Measurements from ENCODE around the gene RASGRP2. TPM values are rescaled to one million over a fixed set of nuclear protein-coding genes. Genes with fewer than 3 reads are reported as not detected.

Gene RASGRP2
- 0.25 TPM in 1 of 2 replicates, not detected in the other for total RNA-seq (2012; rRNA removed)

- Histone ChIP-seq H3K4me3 (ENCODE audit: low read length) (peak within 1 kb of the TSS; percentile 61), H3K4me1 (ENCODE audit: control insufficient read depth, insufficient read depth, low read length) (peaks cover 31% of the 10 kb centered on the region), H3K9ac (ENCODE audit: low read depth, low read length) (no peak within 1 kb of the TSS), H3K27me3 (ENCODE audit: control insufficient read depth, insufficient read depth, low read length) (peaks cover 43% of the 10 kb centered on the region), H3K4me2 (ENCODE audit: low read length) (peak within 1 kb of the TSS; percentile 89), H3K9me3 (replicated peaks; ENCODE audit: low read length) (no peaks in the 10 kb centered on the region), H3K36me3 (ENCODE audit: insufficient read depth, low read length) (no peaks in the 10 kb centered on the region)
These were observed at the start of gene RASGRP2 for GRCh38 chr11:64743591-64744543. Gene RASGRP2, minus strand, starts transcription at chr11:64744142. Its CDS starts 1,276 bp downstream, at chr11:64742866.

GRCh38 chr11:64792482-64792881 lies 48.5 kb upstream of the RASGRP2 start:
- no peak overlapping the region for H3K4me3 ChIP-seq (ENCODE audit: low read length)
- H3K36me3 ChIP-seq (ENCODE audit: insufficient read depth, low read length), result no peaks in the 10 kb centered on the region
- no peaks in the 10 kb centered on the region for H3K27me3 ChIP-seq (ENCODE audit: control insufficient read depth, insufficient read depth, low read length)
- H3K4me2 ChIP-seq (ENCODE audit: low read length), result no peak overlapping the region
- H3K9ac ChIP-seq (ENCODE audit: low read depth, low read length), result no peak overlapping the region
- no peaks in the 10 kb centered on the region for H3K9me3 ChIP-seq (replicated peaks; ENCODE audit: low read length)
- H3K4me1 ChIP-seq (ENCODE audit: control insufficient read depth, insufficient read depth, low read length), result no peaks in the 10 kb centered on the region

GRCh38 chr11:64791781-64792291 lies 47.9 kb upstream of the RASGRP2 start:
- H3K4me2 ChIP-seq (ENCODE audit: low read length), result no peak overlapping the region
- H3K27me3 ChIP-seq (ENCODE audit: control insufficient read depth, insufficient read depth, low read length), result no peaks in the 10 kb centered on the region
- no peaks in the 10 kb centered on the region for H3K4me1 ChIP-seq (ENCODE audit: control insufficient read depth, insufficient read depth, low read length)
- H3K4me3 ChIP-seq (ENCODE audit: low read length), result no peak overlapping the region
- no peaks in the 10 kb centered on the region for H3K9me3 ChIP-seq (replicated peaks; ENCODE audit: low read length)
- H3K9ac ChIP-seq (ENCODE audit: low read depth, low read length), result no peak overlapping the region
- H3K36me3 ChIP-seq (ENCODE audit: insufficient read depth, low read length), result no peaks in the 10 kb centered on the region

- no peak overlapping the region for H3K4me3 ChIP-seq (ENCODE audit: low read length)
- H3K9me3 ChIP-seq (replicated peaks; ENCODE audit: low read length), result no peaks in the 10 kb centered on the region
- H3K9ac ChIP-seq (ENCODE audit: low read depth, low read length), result no peak overlapping the region
- no peaks in the 10 kb centered on the region for H3K27me3 ChIP-seq (ENCODE audit: control insufficient read depth, insufficient read depth, low read length)
- no peaks in the 10 kb centered on the region for H3K36me3 ChIP-seq (ENCODE audit: insufficient read depth, low read length)
- no peaks in the 10 kb centered on the region for H3K4me1 ChIP-seq (ENCODE audit: control insufficient read depth, insufficient read depth, low read length)
- no peak overlapping the region for H3K4me2 ChIP-seq (ENCODE audit: low read length)
These were observed 46.5 kb upstream of the RASGRP2 start for GRCh38 chr11:64790205-64791095.

- H3K9ac ChIP-seq (ENCODE audit: low read depth, low read length), result no peak overlapping the region
- H3K27me3 ChIP-seq (ENCODE audit: control insufficient read depth, insufficient read depth, low read length), result no peaks in the 10 kb centered on the region
- no peaks in the 10 kb centered on the region for H3K36me3 ChIP-seq (ENCODE audit: insufficient read depth, low read length)
- H3K4me3 ChIP-seq (ENCODE audit: low read length), result no peak overlapping the region
- H3K4me2 ChIP-seq (ENCODE audit: low read length), result no peak overlapping the region
- H3K9me3 ChIP-seq (replicated peaks; ENCODE audit: low read length), result no peaks in the 10 kb centered on the region
- no peaks in the 10 kb centered on the region for H3K4me1 ChIP-seq (ENCODE audit: control insufficient read depth, insufficient read depth, low read length)
These were observed 45.6 kb upstream of the RASGRP2 start for GRCh38 chr11:64789331-64790204.

GRCh38 chr11:64788321-64789215 lies 44.6 kb upstream of the RASGRP2 start:
- Histone ChIP-seq H3K4me1 (ENCODE audit: control insufficient read depth, insufficient read depth, low read length) (no peaks in the 10 kb centered on the region), H3K27me3 (ENCODE audit: control insufficient read depth, insufficient read depth, low read length) (no peaks in the 10 kb centered on the region), H3K4me2 (ENCODE audit: low read length) (no peak overlapping the region), H3K9me3 (replicated peaks; ENCODE audit: low read length) (no peaks in the 10 kb centered on the region), H3K4me3 (ENCODE audit: low read length) (no peak overlapping the region), H3K9ac (ENCODE audit: low read depth, low read length) (no peak overlapping the region), H3K36me3 (ENCODE audit: insufficient read depth, low read length) (no peaks in the 10 kb centered on the region)

GRCh38 chr11:64787526-64788320 lies 43.8 kb upstream of the RASGRP2 start:
- H3K4me2 ChIP-seq (ENCODE audit: low read length), result no peak overlapping the region

GRCh38 chr11:64786308-64786707 lies 42.4 kb upstream of the RASGRP2 start:
- no peaks in the 10 kb centered on the region for H3K4me1 ChIP-seq (ENCODE audit: control insufficient read depth, insufficient read depth, low read length)
- no peak overlapping the region for H3K4me3 ChIP-seq (ENCODE audit: low read length)
- no peak overlapping the region for H3K9ac ChIP-seq (ENCODE audit: low read depth, low read length)
- H3K4me2 ChIP-seq (ENCODE audit: low read length), result no peak overlapping the region
- no peaks in the 10 kb centered on the region for H3K9me3 ChIP-seq (replicated peaks; ENCODE audit: low read length)
- H3K36me3 ChIP-seq (ENCODE audit: insufficient read depth, low read length), result no peaks in the 10 kb centered on the region
- H3K27me3 ChIP-seq (ENCODE audit: control insufficient read depth, insufficient read depth, low read length), result no peaks in the 10 kb centered on the region

More at GRCh38 chr11:64787526-64788320, 43.8 kb upstream of the RASGRP2 start:
- H3K36me3 ChIP-seq (ENCODE audit: insufficient read depth, low read length), result no peaks in the 10 kb centered on the region
- no peak overlapping the region for H3K4me3 ChIP-seq (ENCODE audit: low read length)
- H3K27me3 ChIP-seq (ENCODE audit: control insufficient read depth, insufficient read depth, low read length), result no peaks in the 10 kb centered on the region
- H3K4me1 ChIP-seq (ENCODE audit: control insufficient read depth, insufficient read depth, low read length), result no peaks in the 10 kb centered on the region
- no peak overlapping the region for H3K9ac ChIP-seq (ENCODE audit: low read depth, low read length)
- H3K9me3 ChIP-seq (replicated peaks; ENCODE audit: low read length), result no peaks in the 10 kb centered on the region

- no peaks in the 10 kb centered on the region for H3K9me3 ChIP-seq (replicated peaks; ENCODE audit: low read length)
- H3K36me3 ChIP-seq (ENCODE audit: insufficient read depth, low read length), result no peaks in the 10 kb centered on the region
- H3K9ac ChIP-seq (ENCODE audit: low read depth, low read length), result no peak overlapping the region
- no peak overlapping the region for H3K4me2 ChIP-seq (ENCODE audit: low read length)
- H3K4me3 ChIP-seq (ENCODE audit: low read length), result no peak overlapping the region
- no peaks in the 10 kb centered on the region for H3K4me1 ChIP-seq (ENCODE audit: control insufficient read depth, insufficient read depth, low read length)
- H3K27me3 ChIP-seq (ENCODE audit: control insufficient read depth, insufficient read depth, low read length), result no peaks in the 10 kb centered on the region
These were observed 41.1 kb upstream of the RASGRP2 start for GRCh38 chr11:64784813-64785581.
